Lung (tissue), 12 donors: ENCODE measurements around the gene PACRG. TPM values are rescaled to one million over a fixed set of nuclear protein-coding genes. Genes with fewer than 3 reads are reported as not detected.

Source experiments
- ATAC-seq: fragments of 200-7000 bp; cut with Tn5 transposase; one replicate; pipeline ENCODE4 v1.9.1; 2020; ENCODE audit warnings: moderate number of reproducible peaks; ENCODE audit not compliant: insufficient read depth, low FRiP score
- DNase-seq, 3 donors: peaks; one replicate each; pipeline ENCODE4 v3.0.0-alpha.2; 2013 to 2017
- H3K27ac ChIP-seq, 2 donors: one replicate each; pipeline ENCODE4 v1.5.1; 2013; ENCODE audit warnings: mild to moderate bottlenecking in 2 of 2, moderate library complexity in 2 of 2, control low read depth in 1 of 2, inconsistent platforms in 1 of 2, low read depth in 1 of 2, low read length in 1 of 2
- H3K27me3 ChIP-seq, 3 donors: one replicate each; pipeline ENCODE4 v1.5.1; 2013; ENCODE audit warnings: low read length in 2 of 3; ENCODE audit not compliant: control insufficient read depth in 3 of 3, insufficient read depth in 3 of 3
- H3K36me3 ChIP-seq, 4 donors: one replicate each; pipeline ENCODE4 v1.5.1; 2013; ENCODE audit warnings: low read length in 4 of 4, mild to moderate bottlenecking in 1 of 4, moderate library complexity in 1 of 4; ENCODE audit not compliant: control insufficient read depth in 4 of 4, insufficient read depth in 4 of 4
- H3K4me1 ChIP-seq, 5 donors: one replicate each; pipeline ENCODE4 v1.5.1; 2013; ENCODE audit warnings: low read length in 5 of 5, mild to moderate bottlenecking in 2 of 5, moderate library complexity in 1 of 5; ENCODE audit not compliant: control insufficient read depth in 5 of 5, insufficient read depth in 5 of 5
- H3K4me3 ChIP-seq: one replicate; pipeline ENCODE4 v1.5.1; 2013; ENCODE audit warnings: mild to moderate bottlenecking, control low read depth, moderate library complexity
- H3K9ac ChIP-seq, 2 donors: one replicate each; pipeline ENCODE4 v1.5.1; 2013; ENCODE audit warnings: low read length in 2 of 2, control low read depth in 1 of 2; ENCODE audit not compliant: insufficient read depth in 1 of 2
- H3K9me3 ChIP-seq, 4 donors: one replicate each; pipeline ENCODE4 v1.5.1; 2013; ENCODE audit warnings: low read length in 3 of 4, mild to moderate bottlenecking in 1 of 4, moderate library complexity in 1 of 4; ENCODE audit not compliant: control insufficient read depth in 4 of 4, insufficient read depth in 3 of 4
- CTCF ChIP-seq: IDR thresholded peaks from 2 replicates; pipeline ENCODE4 v1.5.1; 2012; ENCODE audit warnings: mild to moderate bottlenecking; ENCODE audit errors: control extremely low read depth, extremely low read depth
- WGBS, 2 donors: extraction: QIAGEN DNeasy Blood & Tissue Kit; methylation state at CpG; one replicate each; pipeline ENCODE4 v1.1.7; 2013; 5-methylcytosine and 5-hydroxymethylcytosine counted together
- polyA plus RNA-seq, 2 donors: library from polyadenylated mRNA; stranded (reverse); fragments of 200-250 nt; gene quantifications; one replicate each; pipeline ENCODE4 v1.2.1, GENCODE V29; 2013
- total RNA-seq, 2 donors: library from RNA; depleted of rRNA in 1 of 2; stranded (reverse); fragments of >200 nt in 1 of 2; gene quantifications; one replicate each; pipeline ENCODE4 v1.2.1, GENCODE V29; 2014 to 2021
- donor health status: control.
- donor health status: control.
- donor health status: Bipolar disorder and iron deficiency.
- donor health status: healthy.
- donor health status: DM: yes; HTN: yes; CAD: no.

PACRG gene
- total and polyA plus RNA-seq, 4 donors, result 3.8 to 26.6 (median 7.4) TPM

DNA sequence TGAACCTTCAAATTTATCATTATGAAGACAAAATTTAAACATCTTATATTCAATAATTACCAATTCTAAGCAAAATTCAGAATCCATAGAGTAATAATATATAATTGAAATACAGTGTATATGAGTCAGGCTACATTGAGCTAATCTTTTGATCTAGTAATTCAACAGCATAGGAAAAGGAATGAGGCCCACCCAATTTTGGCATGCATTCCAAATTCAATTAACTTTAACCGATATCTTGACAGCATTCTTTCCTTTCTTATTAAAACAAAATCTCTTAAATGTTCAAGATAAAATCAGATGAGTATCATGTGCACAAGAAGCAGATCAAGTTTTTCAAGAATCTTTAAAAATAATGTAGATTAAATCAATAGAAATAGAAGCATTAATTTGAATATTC lies 553.9 kb downstream of the PACRG start:
- no peaks in the 10 kb centered on the region for H3K4me1 ChIP-seq

DNA sequence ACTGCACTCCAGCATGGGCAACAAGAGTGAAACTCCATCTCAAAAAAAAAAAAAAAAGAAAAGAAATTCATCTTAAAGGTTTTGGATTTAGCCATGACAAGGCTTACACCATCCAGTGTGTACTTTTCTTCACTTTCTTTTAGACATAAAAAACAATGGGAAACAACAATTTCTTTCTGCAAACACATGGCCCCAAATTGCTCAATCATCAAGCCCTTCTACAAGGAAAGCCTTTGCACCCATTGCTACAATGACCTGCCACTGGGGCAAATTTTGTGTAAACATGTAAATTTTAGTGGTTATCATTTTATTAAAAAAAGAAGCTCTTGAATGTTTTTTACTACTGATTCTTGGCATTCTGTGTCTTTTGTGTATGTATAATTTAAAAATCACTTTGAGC lies 554.9 kb downstream of the PACRG start:
- Histone ChIP-seq H3K27me3 (no peaks in the 10 kb centered on the region), H3K4me3 (no peak overlapping the region), H3K27ac (no peak overlapping the region), H3K36me3 (no peaks in the 10 kb centered on the region), H3K9me3 (no peaks in the 10 kb centered on the region), H3K4me1 (no peaks in the 10 kb centered on the region), H3K9ac (no peak overlapping the region)
- DNase-seq (no peak), ATAC-seq (no peak)
- TF ChIP-seq CTCF, result no peak

More for the DNA sequence above, 553.9 kb downstream of the PACRG start:
- Histone ChIP-seq H3K9ac (no peak overlapping the region), H3K27me3 (no peaks in the 10 kb centered on the region), H3K9me3 (no peaks in the 10 kb centered on the region), H3K4me3 (no peak overlapping the region), H3K36me3 (no peaks in the 10 kb centered on the region), H3K27ac (no peak overlapping the region)
- DNase-seq (no peak), ATAC-seq (no peak)
- 49 to 66% methylated on average over 1 of the region's 1 CpG for WGBS, 2 donors
- TF ChIP-seq CTCF, result no peak

DNA sequence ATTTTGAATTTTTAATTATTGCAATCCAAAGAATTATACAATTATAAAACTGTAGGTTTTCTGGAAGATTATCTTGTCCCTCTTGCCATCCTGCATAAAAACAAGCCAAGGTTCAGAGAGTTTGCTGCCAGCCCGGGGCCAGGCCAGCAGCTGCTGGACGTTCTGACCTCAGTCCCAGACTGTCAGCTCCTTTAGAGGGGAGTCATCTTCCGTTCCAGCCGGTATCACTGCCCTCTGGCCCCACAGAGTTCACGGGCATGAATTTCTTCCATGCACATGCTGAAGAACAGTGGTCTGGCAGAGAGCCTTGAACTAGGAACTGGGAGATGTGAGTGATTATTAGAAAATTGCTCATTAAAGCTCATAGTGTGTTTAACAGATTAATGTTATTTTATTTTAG lies 556.4 kb downstream of the PACRG start:
- H3K27me3 ChIP-seq, result no peaks in the 10 kb centered on the region
- no peak for TF ChIP-seq CTCF
- no peaks in the 10 kb centered on the region for H3K9me3 ChIP-seq
- ATAC-seq, result no peak
- no peak overlapping the region for H3K9ac ChIP-seq
- no peaks in the 10 kb centered on the region for H3K36me3 ChIP-seq
- WGBS, 2 donors, result 68 to 73% methylated on average over 5 of the region's 5 CpGs
- no peak for DNase-seq
- H3K4me1 ChIP-seq, result no peaks in the 10 kb centered on the region
- H3K27ac ChIP-seq, result no peak overlapping the region
- H3K4me3 ChIP-seq, result no peak overlapping the region

GRCh38 chr6:163285691-163286090 lies 557.9 kb downstream of the PACRG start:
- ATAC-seq (no peak), DNase-seq (no peak)
- Histone ChIP-seq H3K9ac (no peak overlapping the region), H3K4me3 (no peak overlapping the region), H3K27me3 (no peaks in the 10 kb centered on the region), H3K4me1 (no peaks in the 10 kb centered on the region), H3K27ac (no peak overlapping the region), H3K36me3 (no peaks in the 10 kb centered on the region), H3K9me3 (no peaks in the 10 kb centered on the region)
- WGBS, 2 donors, result 92 to 96% methylated on average over 7 of the region's 7 CpGs
- no peak for TF ChIP-seq CTCF
